Thyroid gland (tissue), 4 donors: ENCODE measurements around the gene ARHGEF3.

Experiments used
- CTCF ChIP-seq, 6 experiments: fragments of 200-600 bp in 3 of 6; fragments of 450-650 bp in 3 of 6; sonication (generic) in 3 of 6; IDR thresholded peaks; one replicate each; pipeline ENCODE4 v1.5.1; 2016 to 2019; ENCODE audit warnings: antibody characterized with exemption in 6 of 6, mild to moderate bottlenecking in 2 of 6, inconsistent platforms in 1 of 6, moderate library complexity in 1 of 6
- POLR2A ChIP-seq, 2 donors: fragments of 450-650 bp; IDR thresholded peaks; one replicate each; pipeline ENCODE4 v1.6.1; 2017; ENCODE audit warnings: antibody characterized with exemption in 2 of 2, mild to moderate bottlenecking in 2 of 2, moderate library complexity in 1 of 2

DNA sequence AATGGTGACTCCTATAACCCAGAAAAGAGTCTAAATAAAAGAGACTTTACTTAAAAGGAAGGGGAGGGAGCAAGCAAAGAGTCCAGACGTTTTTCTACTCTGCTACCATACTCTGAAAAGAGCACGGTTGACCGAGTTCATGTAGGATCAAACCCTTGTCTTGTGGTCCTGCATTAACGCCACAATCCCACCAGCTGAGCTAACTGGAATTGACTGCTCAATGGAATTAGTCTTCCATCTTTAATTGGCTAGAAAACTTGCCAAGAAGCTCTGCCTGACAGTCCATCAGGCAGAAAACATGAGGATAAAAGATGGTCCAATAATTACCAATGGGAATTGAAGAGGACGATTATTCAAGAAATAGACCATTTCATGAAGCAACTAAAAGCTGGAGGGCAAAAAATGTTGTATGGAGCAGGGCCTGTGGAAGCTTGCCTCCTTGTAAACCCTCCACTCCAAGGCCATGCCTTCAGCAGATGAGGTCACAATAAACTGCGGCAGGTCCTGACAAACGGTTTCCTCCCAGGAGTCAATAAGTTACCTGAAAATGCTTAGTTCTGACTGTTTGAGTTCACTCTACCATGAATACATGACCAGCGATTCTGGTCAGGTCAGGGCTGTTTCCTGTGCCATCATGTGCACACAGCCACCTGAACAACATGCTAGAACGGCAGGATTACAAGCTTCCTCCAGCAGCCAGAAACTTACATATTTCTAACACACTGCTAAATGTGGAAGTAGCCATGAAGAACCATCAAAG, 35.6 kb upstream of the ARHGEF3 start:
- TF ChIP-seq CTCF (IDR thresholded peaks at IDR 0.05) (no peak), POLR2A (IDR thresholded peaks at IDR 0.05) (no peak)
